Amygdala (tissue), 56 donors: Measurements from ENCODE around the gene ACBD6.

Experiments used
- DNase-seq, 56 donors: peaks; one replicate each; lab custom pipeline; 2025; lab: John Stamatoyannopoulos, UW

Gene ACBD6

GRCh38 chr1:180527101-180527669 is 24.8 kb upstream of the ACBD6 start:
- no peak for DNase-seq

GRCh38 chr1:180525715-180526039 is 23.3 kb upstream of the ACBD6 start:
- DNase-seq, result no peak

GRCh38 chr1:180524915-180525714 is 22.7 kb upstream of the ACBD6 start:
- no peak for DNase-seq

GRCh38 chr1:180524160-180524914 is 22.0 kb upstream of the ACBD6 start:
- no peak for DNase-seq

GRCh38 chr1:180522213-180522515 is 19.8 kb upstream of the ACBD6 start:
- no peak for DNase-seq

- DNase-seq, result no peak
Measured at GRCh38 chr1:180521474-180522212, 19.3 kb upstream of the ACBD6 start.

GRCh38 chr1:180519846-180520245 is 17.5 kb upstream of the ACBD6 start:
- no peak for DNase-seq

- DNase-seq, result peak in 45 of 56 donors; percentile 9 to 81 (median 37)
Measured at GRCh38 chr1:180515857-180516388, 13.5 kb upstream of the ACBD6 start.

GRCh38 chr1:180515364-180515763 is 13.0 kb upstream of the ACBD6 start:
- no peak for DNase-seq

GRCh38 chr1:180513531-180513930 is 11.2 kb upstream of the ACBD6 start:
- no peak for DNase-seq

GRCh38 chr1:180510882-180511281 is 8.5 kb upstream of the ACBD6 start:
- no peak for DNase-seq

GRCh38 chr1:180508725-180509097 is 6.3 kb upstream of the ACBD6 start:
- DNase-seq, result no peak

GRCh38 chr1:180507795-180508724 is 5.7 kb upstream of the ACBD6 start:
- DNase-seq, result no peak

- no peak for DNase-seq
Measured at GRCh38 chr1:180505732-180506335, 3.5 kb upstream of the ACBD6 start.

- no peak for DNase-seq
Measured at GRCh38 chr1:180504186-180504585, 1.8 kb upstream of the ACBD6 start.

- DNase-seq, result peak in 2 of 56 donors; percentile 6
Measured at GRCh38 chr1:180503280-180503862, 994 bp upstream of the ACBD6 start.

- DNase-seq, result peak in 1 of 56 donors; percentile 47
Measured at GRCh38 chr1:180501865-180502360, 464 bp downstream of the ACBD6 start.

GRCh38 chr1:180500689-180501088 is 1.7 kb downstream of the ACBD6 start:
- DNase-seq, result no peak

- DNase-seq, result no peak
Measured at GRCh38 chr1:180498594-180498993, 3.8 kb downstream of the ACBD6 start.
